DMS79 treated with DMSO at 0.1 percent for 48 hours (cell line): ENCODE results near the gene AGBL4.

Experiments used
- DNase-seq: peaks from one replicate; lab custom pipeline; 2025; lab: John Stamatoyannopoulos, UW

AGBL4 gene

GRCh38 chr1:48581270-48581669 is 1442.5 kb downstream of the AGBL4 start:
- no peak for DNase-seq

GRCh38 chr1:48576565-48576964 is 1447.2 kb downstream of the AGBL4 start:
- no peak for DNase-seq

- peak; percentile 92 for DNase-seq
Observed at GRCh38 chr1:48572646-48573258, 1451.0 kb downstream of the AGBL4 start.

- DNase-seq, result no peak
Observed at GRCh38 chr1:48572134-48572533, 1451.6 kb downstream of the AGBL4 start.

GRCh38 chr1:48571303-48571987 is 1452.3 kb downstream of the AGBL4 start:
- DNase-seq, result no peak

GRCh38 chr1:48570568-48570967 is 1453.2 kb downstream of the AGBL4 start:
- DNase-seq, result no peak

- DNase-seq, result no peak
Observed at GRCh38 chr1:48568501-48568900, 1455.3 kb downstream of the AGBL4 start.

GRCh38 chr1:48566492-48566891 is 1457.3 kb downstream of the AGBL4 start:
- no peak for DNase-seq

- DNase-seq, result no peak
Observed at GRCh38 chr1:48563021-48563420, 1460.7 kb downstream of the AGBL4 start.

GRCh38 chr1:48561444-48561843 is 1462.3 kb downstream of the AGBL4 start:
- DNase-seq, result no peak

GRCh38 chr1:48560577-48560976 is 1463.2 kb downstream of the AGBL4 start:
- DNase-seq, result no peak

- no peak for DNase-seq
Observed at GRCh38 chr1:48560116-48560515, 1463.6 kb downstream of the AGBL4 start.

GRCh38 chr1:48558366-48558765 is 1465.4 kb downstream of the AGBL4 start:
- DNase-seq, result no peak

- DNase-seq, result no peak
Observed at GRCh38 chr1:48556186-48556850, 1467.4 kb downstream of the AGBL4 start.

GRCh38 chr1:48555271-48555670 is 1468.5 kb downstream of the AGBL4 start:
- no peak for DNase-seq

GRCh38 chr1:48552903-48553606 is 1470.7 kb downstream of the AGBL4 start:
- DNase-seq, result peak; percentile 72

GRCh38 chr1:48552420-48552819 is 1471.3 kb downstream of the AGBL4 start:
- DNase-seq, result no peak

- no peak for DNase-seq
Observed at GRCh38 chr1:48548985-48549384, 1474.8 kb downstream of the AGBL4 start.

GRCh38 chr1:48547561-48548220 is 1476.1 kb downstream of the AGBL4 start:
- DNase-seq, result peak; percentile 23

- no peak for DNase-seq
Observed at GRCh38 chr1:48543854-48544253, 1479.9 kb downstream of the AGBL4 start.

- DNase-seq, result no peak
Observed at GRCh38 chr1:48540587-48540986, 1483.2 kb downstream of the AGBL4 start.

GRCh38 chr1:48536477-48536876 is 1487.3 kb downstream of the AGBL4 start:
- DNase-seq, result no peak
